Muscle layer of colon (tissue), 2 donors: ENCODE data around the gene LPP.

ENCODE experiments used
- H3K27ac ChIP-seq: one replicate; pipeline ENCODE4 v1.7.0; 2013; ENCODE audit warnings: low read depth, mild to moderate bottlenecking, low read length, moderate library complexity
- H3K27me3 ChIP-seq, 2 donors: one replicate each; pipeline ENCODE4 v1.7.0; 2013; ENCODE audit warnings: low read length in 2 of 2, mild to moderate bottlenecking in 2 of 2; ENCODE audit not compliant: insufficient read depth in 2 of 2, control insufficient read depth in 1 of 2
- H3K36me3 ChIP-seq: one replicate; pipeline ENCODE4 v1.7.0; 2013; ENCODE audit warnings: mild to moderate bottlenecking, low read length; ENCODE audit not compliant: insufficient read depth
- H3K4me1 ChIP-seq: one replicate; pipeline ENCODE4 v1.7.0; 2013; ENCODE audit warnings: mild to moderate bottlenecking, low read length; ENCODE audit not compliant: insufficient read depth
- H3K4me3 ChIP-seq, 2 donors: one replicate each; pipeline ENCODE4 v1.7.0; 2013; ENCODE audit warnings: low read length in 2 of 2, low read depth in 1 of 2, mild to moderate bottlenecking in 1 of 2, moderate library complexity in 1 of 2
- H3K9ac ChIP-seq: one replicate; pipeline ENCODE4 v1.7.0; 2013; ENCODE audit warnings: low read length
- H3K9me3 ChIP-seq: one replicate; pipeline ENCODE4 v1.7.0; 2013; ENCODE audit warnings: mild to moderate bottlenecking, low read length
- donor health status: abdominal sarcoma.
- donor health status: Adenocarcinoma of cecum.

LPP gene

DNA sequence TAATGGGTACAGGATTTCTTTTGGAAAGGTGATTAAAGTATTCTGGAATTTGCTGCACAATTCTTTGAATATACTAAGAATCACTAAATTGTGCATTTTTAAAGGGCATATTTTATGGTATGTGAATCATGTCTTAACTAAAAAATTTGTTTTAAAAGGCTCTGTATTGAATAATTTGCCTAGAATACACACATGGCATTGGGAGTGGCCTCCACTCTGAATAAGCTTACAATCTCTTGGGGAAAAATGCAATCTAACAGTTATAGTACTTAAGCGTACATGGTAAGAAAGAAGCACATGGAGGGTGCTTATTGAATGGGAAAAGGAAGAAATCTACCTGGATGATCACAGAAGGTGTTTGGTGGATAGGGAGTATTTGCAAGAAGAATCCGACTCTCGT, 385.1 kb downstream of the LPP start:
- Histone ChIP-seq H3K27me3 (no peaks in the 10 kb centered on the region), H3K36me3 (no peaks in the 10 kb centered on the region), H3K4me3 (no peak overlapping the region), H3K9me3 (no peaks in the 10 kb centered on the region), H3K27ac (no peak overlapping the region), H3K9ac (no peak overlapping the region), H3K4me1 (peaks cover 12% of the 10 kb centered on the region)

DNA sequence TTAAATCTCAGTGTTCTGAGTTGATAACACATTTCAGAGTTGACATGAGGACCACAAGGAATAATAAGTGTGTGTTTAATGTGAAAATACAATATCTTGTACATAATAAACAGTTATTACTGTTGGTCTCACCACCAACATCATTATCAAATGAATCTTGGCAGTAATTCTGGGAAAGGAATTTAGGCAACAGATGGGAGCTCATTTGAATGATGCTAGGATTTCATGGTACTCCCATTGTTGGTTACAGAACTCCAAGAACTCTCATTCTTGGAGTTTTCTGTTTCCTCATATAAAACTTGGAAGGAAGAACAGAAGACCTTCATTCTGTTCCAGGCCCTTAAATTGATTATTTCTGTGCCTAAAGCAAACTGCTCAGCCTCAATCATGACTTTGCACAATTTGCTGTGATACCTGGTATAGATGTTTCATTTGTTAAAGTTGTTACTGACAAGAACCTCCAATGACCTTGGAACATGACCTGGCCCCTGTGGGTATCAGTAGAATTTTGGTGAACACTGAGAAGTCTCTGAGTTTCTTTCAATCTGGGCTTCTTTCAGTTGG, 385.8 kb downstream of the LPP start:
- Histone ChIP-seq H3K9ac (no peak overlapping the region), H3K36me3 (no peaks in the 10 kb centered on the region), H3K4me1 (peaks cover 5% of the 10 kb centered on the region), H3K27me3 (no peaks in the 10 kb centered on the region), H3K4me3 (no peak overlapping the region), H3K9me3 (no peaks in the 10 kb centered on the region), H3K27ac (no peak overlapping the region)

DNA sequence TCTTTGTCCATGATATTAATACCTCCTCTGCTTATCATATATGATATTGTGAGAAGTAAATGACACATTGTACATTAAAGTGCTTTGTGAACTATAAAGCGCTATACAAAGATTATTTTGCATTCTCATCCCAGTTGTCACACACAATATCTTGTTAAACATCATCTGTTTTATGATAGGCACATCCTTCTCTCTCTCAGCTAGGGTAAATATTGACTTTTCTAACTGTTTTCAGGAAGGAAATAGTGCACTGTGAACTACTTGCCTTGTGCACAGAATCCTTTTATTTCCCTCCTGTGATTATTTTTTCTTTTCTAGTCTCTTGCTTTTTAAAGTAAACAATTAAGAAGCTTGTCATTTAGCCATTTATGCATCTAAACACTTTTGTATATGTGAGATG, 388.2 kb downstream of the LPP start:
- no peaks in the 10 kb centered on the region for H3K27me3 ChIP-seq
- H3K4me1 ChIP-seq: peaks cover 13% of the 10 kb centered on the region
- H3K4me3 ChIP-seq: no peak overlapping the region
- H3K9me3 ChIP-seq: no peaks in the 10 kb centered on the region
- no peak overlapping the region for H3K27ac ChIP-seq
- H3K9ac ChIP-seq: no peak overlapping the region
- H3K36me3 ChIP-seq: no peaks in the 10 kb centered on the region

DNA sequence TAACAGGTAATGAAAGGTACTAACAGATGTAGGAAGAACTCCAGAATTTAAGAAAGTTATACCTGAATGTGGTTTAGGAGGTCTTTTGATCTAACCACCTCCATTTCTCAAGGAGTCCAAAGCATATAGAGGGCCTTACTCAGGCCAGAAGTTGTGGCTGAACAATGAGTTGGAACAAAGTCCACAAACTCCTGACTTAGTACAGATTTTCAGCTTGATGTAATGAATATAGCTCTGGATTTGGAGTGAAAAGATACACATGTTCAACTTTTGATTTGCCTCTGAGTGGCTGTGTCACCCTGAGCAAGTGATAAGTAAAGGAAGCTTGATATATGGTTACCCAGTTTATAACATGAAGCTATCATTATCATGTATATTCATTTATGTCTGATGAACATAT, 390.1 kb downstream of the LPP start:
- peaks cover 4% of the 10 kb centered on the region for H3K36me3 ChIP-seq
- no peak overlapping the region for H3K27ac ChIP-seq
- no peaks in the 10 kb centered on the region for H3K9me3 ChIP-seq
- H3K27me3 ChIP-seq: no peaks in the 10 kb centered on the region
- no peak overlapping the region for H3K4me3 ChIP-seq
- H3K4me1 ChIP-seq: peaks cover 13% of the 10 kb centered on the region
- no peak overlapping the region for H3K9ac ChIP-seq

DNA sequence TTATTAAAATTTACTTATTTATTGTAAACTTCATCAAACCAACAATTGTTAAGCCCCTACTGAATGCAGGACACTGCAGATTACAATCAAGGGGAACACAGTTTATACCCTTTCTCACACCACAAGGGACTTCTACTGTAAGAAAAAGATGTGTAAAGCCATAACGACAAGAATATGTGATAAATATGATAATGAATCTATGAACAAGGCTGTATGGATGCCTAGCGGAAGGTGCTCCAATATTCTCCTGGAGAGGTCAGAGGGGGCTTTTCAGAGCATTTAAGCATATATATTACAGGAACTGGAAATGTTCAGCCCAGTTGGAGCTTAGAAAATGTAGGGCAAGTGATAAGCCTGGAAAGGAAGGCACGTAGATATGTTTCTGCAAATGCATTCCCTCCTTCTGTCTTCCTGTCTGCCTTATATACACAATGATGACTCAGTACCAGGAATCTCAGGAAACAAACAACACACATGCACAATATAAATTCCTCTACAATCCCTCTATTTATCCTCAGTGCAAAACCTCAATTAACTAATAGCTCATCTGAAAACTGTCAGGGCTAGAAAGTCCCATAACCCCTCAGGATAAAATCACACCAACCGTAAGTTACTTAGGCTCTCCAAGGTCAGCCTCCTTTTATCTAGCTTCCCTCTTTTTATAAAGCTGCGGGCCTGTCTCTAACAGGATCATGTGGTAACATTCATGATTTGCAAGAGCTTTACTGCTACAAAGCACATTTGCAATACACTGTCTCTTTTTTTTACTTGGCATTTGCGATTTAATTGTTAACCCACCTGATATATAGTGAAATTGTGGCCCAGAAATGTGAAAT, 393.1 kb downstream of the LPP start:
- Histone ChIP-seq H3K4me1 (peaks cover 20% of the 10 kb centered on the region), H3K4me3 (no peak overlapping the region), H3K36me3 (peaks cover 4% of the 10 kb centered on the region), H3K27ac (no peak overlapping the region), H3K9ac (no peak overlapping the region), H3K27me3 (no peaks in the 10 kb centered on the region), H3K9me3 (no peaks in the 10 kb centered on the region)

DNA sequence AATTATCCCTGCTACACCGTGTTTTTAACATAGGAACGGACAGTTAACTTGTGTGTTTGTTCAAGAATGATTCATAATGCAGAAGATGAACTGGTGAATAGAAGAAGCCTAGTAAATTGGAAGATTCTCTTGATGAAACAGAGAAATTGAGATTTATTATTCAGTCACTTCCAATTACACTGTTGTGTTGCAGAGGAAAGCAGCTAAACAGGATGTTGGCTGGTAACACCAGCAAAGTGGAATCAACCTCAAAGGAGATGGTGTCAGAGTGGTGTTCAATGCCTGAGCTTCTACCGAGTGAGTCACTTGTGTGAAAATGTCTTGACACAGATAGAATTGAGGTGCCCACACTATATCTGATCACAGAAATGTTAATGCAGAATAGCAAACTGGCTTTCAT, 399.6 kb downstream of the LPP start:
- Histone ChIP-seq H3K4me1 (peaks cover 48% of the 10 kb centered on the region), H3K36me3 (no peaks in the 10 kb centered on the region), H3K9me3 (no peaks in the 10 kb centered on the region), H3K4me3 (no peak overlapping the region), H3K9ac (no peak overlapping the region), H3K27me3 (no peaks in the 10 kb centered on the region), H3K27ac (no peak overlapping the region)

DNA sequence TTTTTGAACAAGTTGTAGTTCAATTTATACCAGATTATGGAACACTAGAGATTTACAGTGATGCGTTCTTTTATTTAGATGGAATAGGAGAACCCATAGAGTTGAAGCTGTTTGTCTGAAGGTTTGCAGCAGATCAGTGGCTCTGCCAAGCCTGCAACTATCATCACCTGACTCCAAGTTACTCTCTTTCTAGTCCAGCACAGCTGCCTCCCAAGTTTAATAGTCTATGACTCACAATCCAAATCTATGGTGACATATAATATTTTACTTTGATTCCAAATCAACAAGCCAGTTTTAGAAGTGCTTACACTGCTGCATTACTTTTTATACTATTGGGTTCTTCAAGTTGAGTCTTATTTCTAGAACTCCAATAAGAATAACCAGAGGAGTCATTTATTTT, 400.4 kb downstream of the LPP start:
- H3K9ac ChIP-seq: no peak overlapping the region
- no peak overlapping the region for H3K27ac ChIP-seq
- H3K36me3 ChIP-seq: no peaks in the 10 kb centered on the region
- H3K9me3 ChIP-seq: no peaks in the 10 kb centered on the region
- peaks cover 48% of the 10 kb centered on the region for H3K4me1 ChIP-seq
- no peaks in the 10 kb centered on the region for H3K27me3 ChIP-seq
- H3K4me3 ChIP-seq: no peak overlapping the region

DNA sequence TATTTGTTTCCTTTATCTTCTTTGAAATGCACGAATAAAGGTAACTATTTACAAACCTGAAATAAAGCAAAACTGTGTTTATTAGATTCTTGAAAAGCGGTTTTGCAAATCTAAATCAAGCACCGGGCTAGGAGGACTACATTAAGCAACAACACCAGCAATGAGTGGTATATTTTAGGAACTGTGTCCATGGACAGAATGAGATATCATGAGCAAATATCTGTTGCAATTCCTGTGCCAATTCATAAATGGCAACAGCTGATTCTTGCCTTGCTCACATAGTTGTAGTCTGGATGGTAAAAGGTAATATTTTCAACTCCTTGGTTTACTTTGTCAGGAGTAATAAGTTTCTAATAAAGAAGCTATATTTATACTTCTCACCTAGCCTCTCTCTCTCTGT, 403.3 kb downstream of the LPP start:
- H3K27ac ChIP-seq: no peak overlapping the region
- peaks cover 40% of the 10 kb centered on the region for H3K4me1 ChIP-seq
- no peaks in the 10 kb centered on the region for H3K36me3 ChIP-seq
- no peak overlapping the region for H3K4me3 ChIP-seq
- H3K9me3 ChIP-seq: no peaks in the 10 kb centered on the region
- no peaks in the 10 kb centered on the region for H3K27me3 ChIP-seq
- no peak overlapping the region for H3K9ac ChIP-seq

DNA sequence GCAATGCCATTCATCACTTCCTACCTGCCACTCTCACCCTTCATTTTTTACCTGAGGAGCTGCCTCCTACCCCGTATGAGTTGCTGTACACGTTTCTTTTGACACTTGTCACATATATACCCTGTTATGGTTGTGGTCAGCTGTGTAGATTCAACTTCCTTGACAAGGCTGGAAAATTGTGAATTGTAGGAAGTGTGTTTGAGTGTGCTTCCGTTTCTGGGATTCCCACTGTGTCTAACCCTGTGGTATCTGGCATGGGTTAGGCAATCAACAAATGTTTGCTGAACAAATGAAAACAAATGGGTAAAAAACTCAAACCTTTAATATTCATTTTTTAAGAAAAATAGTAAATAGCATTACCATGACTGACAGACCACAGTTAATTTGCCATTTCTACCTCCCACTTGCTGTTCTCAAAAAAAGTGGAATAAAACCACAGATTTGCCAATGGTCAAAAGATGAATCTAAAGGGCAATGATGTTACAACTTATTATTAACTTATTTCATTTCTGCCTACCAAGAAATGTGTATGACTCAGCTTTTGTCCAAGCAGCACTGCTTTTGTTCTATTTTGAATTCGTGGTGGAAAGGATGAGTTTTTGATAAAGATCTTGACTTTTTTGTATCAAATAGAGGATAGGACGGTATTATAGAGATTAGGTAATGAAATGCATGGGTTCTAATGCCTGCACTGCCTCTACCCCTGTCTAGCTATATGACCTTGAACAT, 404.6 kb downstream of the LPP start:
- Histone ChIP-seq H3K4me3 (no peak overlapping the region), H3K4me1 (peaks cover 35% of the 10 kb centered on the region), H3K27ac (no peak overlapping the region), H3K9ac (no peak overlapping the region), H3K36me3 (no peaks in the 10 kb centered on the region), H3K9me3 (no peaks in the 10 kb centered on the region), H3K27me3 (no peaks in the 10 kb centered on the region)

DNA sequence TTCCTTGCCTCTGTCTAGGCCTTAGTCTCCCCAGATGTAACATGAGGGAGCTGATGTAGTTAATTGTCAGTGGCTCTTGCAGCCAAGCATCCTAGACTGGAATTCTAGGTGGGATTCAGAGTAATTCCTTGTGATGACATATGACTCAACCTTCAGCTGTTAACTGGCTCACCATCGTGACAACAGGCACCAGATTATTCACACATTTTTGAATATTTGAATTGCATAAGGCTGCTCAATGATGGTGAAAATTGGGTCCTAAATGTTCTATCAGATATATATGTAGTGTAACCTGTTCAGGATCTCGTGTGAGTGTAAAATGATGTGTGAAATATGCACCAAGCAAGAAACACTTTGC, 405.1 kb downstream of the LPP start:
- Histone ChIP-seq H3K27ac (no peak overlapping the region), H3K9me3 (no peaks in the 10 kb centered on the region), H3K4me3 (no peak overlapping the region), H3K27me3 (no peaks in the 10 kb centered on the region), H3K4me1 (peaks cover 30% of the 10 kb centered on the region), H3K36me3 (no peaks in the 10 kb centered on the region), H3K9ac (no peak overlapping the region)

DNA sequence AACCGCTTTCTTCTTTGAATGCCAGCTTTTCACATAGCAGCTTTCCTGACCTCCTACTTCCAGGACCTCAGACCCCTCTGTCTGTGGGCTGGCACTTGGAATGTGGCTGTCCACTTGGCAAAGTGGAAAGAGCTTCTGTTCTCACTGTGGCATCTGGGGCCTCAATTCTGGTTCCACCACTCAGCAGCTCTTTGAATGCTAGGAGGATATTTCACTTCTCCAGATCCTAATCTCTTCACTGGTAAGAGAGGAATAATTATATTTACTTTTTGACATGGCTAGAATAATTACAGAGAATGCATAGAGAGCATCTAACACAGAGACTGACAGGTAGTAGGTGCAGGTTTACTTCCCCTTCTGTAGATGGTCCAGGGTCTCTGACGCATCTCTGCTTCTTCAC, 405.9 kb downstream of the LPP start:
- Histone ChIP-seq H3K9me3 (no peaks in the 10 kb centered on the region), H3K4me1 (peaks cover 21% of the 10 kb centered on the region), H3K27ac (no peak overlapping the region)

More for the DNA sequence above, 405.9 kb downstream of the LPP start:
- H3K36me3 ChIP-seq: no peaks in the 10 kb centered on the region
- H3K27me3 ChIP-seq: no peaks in the 10 kb centered on the region
- H3K4me3 ChIP-seq: no peak overlapping the region
- H3K9ac ChIP-seq: no peak overlapping the region
